Naive thymus-derived CD4-positive, alpha-beta T cell (primary cell): Measurements from ENCODE around the gene ARHGAP35. TPM values are rescaled to one million over a fixed set of nuclear protein-coding genes. Genes with fewer than 3 reads are reported as not detected.

Source experiments
- ATAC-seq: fragments of 150-1000 bp; cut with Tn5 transposase; 2 replicates; pipeline ENCODE4 v1.10.0; 2021; ENCODE audit warnings: mild to moderate bottlenecking, moderate library complexity
- CTCF ChIA-PET: fragments of 350-600 bp; sonication (Branson Sonifier 250); formaldehyde crosslinking; loops from one replicate; lab custom pipeline; 2021; ENCODE audit warnings: antibody characterized with exemption; lab: Charles Lee
- POLR2A ChIA-PET: fragments of 350-600 bp; sonication (Branson Sonifier 250); formaldehyde crosslinking; loops from one replicate; lab custom pipeline; 2021; ENCODE audit warnings: antibody characterized with exemption, inconsistent platforms; lab: Charles Lee
- DNase-seq, 9 donors: peaks; one replicate each; pipeline versions ENCODE4 v3.0.0 to v3.0.0-alpha.2; 2020 to 2022; ENCODE audit warnings: mixed read lengths in 1 of 9
- H3K27ac ChIP-seq: one replicate; pipeline ENCODE4 v1.7.0; 2013; ENCODE audit warnings: mild to moderate bottlenecking, low read depth, low read length, moderate library complexity
- H3K27me3 ChIP-seq, 2 donors: one replicate each; pipeline ENCODE4 v1.7.0; 2013; ENCODE audit warnings: low read length in 2 of 2, mild to moderate bottlenecking in 2 of 2, moderate library complexity in 2 of 2; ENCODE audit not compliant: control insufficient read depth in 2 of 2, insufficient read depth in 2 of 2
- H3K36me3 ChIP-seq, 3 experiments: 1 replicate in 2 of 3; 2 replicates in 1 of 3; pipeline ENCODE4 v1.7.0; 2013; ENCODE audit warnings: low read length in 3 of 3, mild to moderate bottlenecking in 3 of 3, moderate library complexity in 1 of 3; ENCODE audit not compliant: insufficient read depth in 3 of 3, control insufficient read depth in 2 of 3
- H3K4me1 ChIP-seq, 2 donors: one replicate each; pipeline ENCODE4 v1.7.0; 2013; ENCODE audit warnings: low read length in 2 of 2, mild to moderate bottlenecking in 2 of 2, moderate library complexity in 1 of 2; ENCODE audit not compliant: control insufficient read depth in 2 of 2, insufficient read depth in 2 of 2
- H3K4me3 ChIP-seq: 2 replicates; pipeline ENCODE4 v1.7.0; 2013; ENCODE audit warnings: mild to moderate bottlenecking, low read length
- H3K9me3 ChIP-seq, 3 experiments: 1 replicate in 2 of 3; 2 replicates in 1 of 3; pipeline ENCODE4 v1.7.0; 2013; ENCODE audit warnings: low read length in 3 of 3; ENCODE audit not compliant: control insufficient read depth in 2 of 3
- H3K27ac Mint-ChIP-seq, 9 donors: one replicate each; pipeline ENCODE4 v1.8.0; 2020 to 2022; ENCODE audit warnings: mixed read lengths in 9 of 9, mild to moderate bottlenecking in 8 of 9, moderate library complexity in 5 of 9, inconsistent platforms in 2 of 9
- H3K27me3 Mint-ChIP-seq, 5 donors: one replicate each; pipeline ENCODE4 v1.8.0; 2021 to 2022; ENCODE audit warnings: mixed read lengths in 5 of 5, mild to moderate bottlenecking in 1 of 5
- H3K36me3 Mint-ChIP-seq, 5 donors: one replicate each; pipeline ENCODE4 v1.8.0; 2020 to 2022; ENCODE audit warnings: mixed read lengths in 5 of 5, mild to moderate bottlenecking in 3 of 5, inconsistent platforms in 1 of 5
- H3K4me1 Mint-ChIP-seq, 7 donors: one replicate each; pipeline ENCODE4 v1.8.0; 2020 to 2022; ENCODE audit warnings: mixed read lengths in 7 of 7, mild to moderate bottlenecking in 3 of 7, inconsistent platforms in 1 of 7
- H3K4me3 Mint-ChIP-seq, 10 donors: one replicate each; pipeline ENCODE4 v1.8.0; 2020 to 2022; ENCODE audit warnings: mild to moderate bottlenecking in 10 of 10, mixed read lengths in 10 of 10, moderate library complexity in 6 of 10, inconsistent platforms in 2 of 10
- H3K9me3 Mint-ChIP-seq, 11 donors: one replicate each; pipeline ENCODE4 v1.8.0; 2020 to 2022; ENCODE audit warnings: mixed read lengths in 11 of 11, mild to moderate bottlenecking in 4 of 11, inconsistent platforms in 1 of 11, moderate library complexity in 1 of 11
- intact Hi-C, 2 donors: fragments of 100-400 bp; cut with micrococcal nuclease; formaldehyde crosslinking; loops; one replicate each; pipeline ENCODE4 v1.15.1; 2023
- polyA plus RNA-seq, 2 donors: library from polyadenylated mRNA; unstranded; fragments of 300-500 nt; fragmentation: Illumina TruSeq; gene quantifications; one replicate each; pipeline ENCODE4 v1.2.3, GENCODE V29; 2021
- total RNA-seq, 6 experiments: library from RNA in 5 of 6; stranded (reverse) in 5 of 6; gene quantifications; 1 replicate in 5 of 6; 2 replicates in 1 of 6; pipeline ENCODE4 v1.2.3 and lab custom pipeline; 2021 to 2026

Gene ARHGAP35
- total and polyA plus RNA-seq, 7 experiments from 2014 or later = 2.3 to 29.4 (median 23.2) TPM

- Mint-ChIP-seq H3K27me3 (no peaks in the 10 kb centered on the region), H3K4me1 (peaks cover 6 to 17% (median 8%) of the 10 kb centered on the region in 7 donors), H3K27ac (no peak overlapping the region), H3K4me3 (no peak overlapping the region), H3K36me3 (peaks cover 0 to 8% (median 0%) of the 10 kb centered on the region in 5 donors), H3K9me3 (no peaks in the 10 kb centered on the region)
- no peak overlapping the region for H3K27ac ChIP-seq
- intact Hi-C loops = no loop called here
- no peak for DNase-seq
- no peaks in the 10 kb centered on the region for H3K9me3 ChIP-seq
- no peaks in the 10 kb centered on the region for H3K27me3 ChIP-seq
- no peaks in the 10 kb centered on the region for H3K36me3 ChIP-seq
- peaks cover 0 to 9% of the 10 kb centered on the region in 2 donors for H3K4me1 ChIP-seq
- ChIA-PET POLR2A (no interaction called here), CTCF (interaction anchor here (0.6 kb wide), 2 partner anchors 518 to 667 kb away, joined by 3 read pairs; no protein-coding TSS in a partner anchor)
- ATAC-seq = no peak
- H3K4me3 ChIP-seq = no peak overlapping the region
These were observed 12.2 kb downstream of the ARHGAP35 start for GRCh38 chr19:46872967-46873366.

GRCh38 chr19:46875234-46875633, 14.4 kb downstream of the ARHGAP35 start:
- H3K36me3 ChIP-seq = no peaks in the 10 kb centered on the region
- H3K27me3 ChIP-seq = no peaks in the 10 kb centered on the region
- Mint-ChIP-seq H3K27ac (no peak overlapping the region), H3K4me1 (peaks cover 0 to 9% (median 0%) of the 10 kb centered on the region in 7 donors), H3K27me3 (no peaks in the 10 kb centered on the region), H3K9me3 (no peaks in the 10 kb centered on the region), H3K36me3 (peaks cover 0 to 12% (median 0%) of the 10 kb centered on the region in 5 donors), H3K4me3 (no peak overlapping the region)
- no peak overlapping the region for H3K4me3 ChIP-seq
- no peaks in the 10 kb centered on the region for H3K9me3 ChIP-seq
- H3K4me1 ChIP-seq = no peaks in the 10 kb centered on the region
- ChIA-PET POLR2A (no interaction called here), CTCF (no interaction called here)
- DNase-seq (no peak), ATAC-seq (no peak)
- intact Hi-C loops = no loop called here
- no peak overlapping the region for H3K27ac ChIP-seq

GRCh38 chr19:46875657-46876056, 14.9 kb downstream of the ARHGAP35 start:
- H3K4me1 ChIP-seq = no peaks in the 10 kb centered on the region
- no peak for DNase-seq
- no peaks in the 10 kb centered on the region for H3K9me3 ChIP-seq
- peaks cover 0 to 9% (median 0%) of the 10 kb centered on the region in 7 donors for H3K4me1 Mint-ChIP-seq
- H3K4me3 ChIP-seq = no peak overlapping the region
- ATAC-seq = no peak
- POLR2A ChIA-PET = no interaction called here
- peaks cover 0 to 12% (median 0%) of the 10 kb centered on the region in 5 donors for H3K36me3 Mint-ChIP-seq
- H3K27me3 Mint-ChIP-seq = no peaks in the 10 kb centered on the region
- H3K36me3 ChIP-seq = no peaks in the 10 kb centered on the region
- H3K27ac ChIP-seq = no peak overlapping the region
- no peaks in the 10 kb centered on the region for H3K9me3 Mint-ChIP-seq
- H3K4me3 Mint-ChIP-seq = no peak overlapping the region
- no peak overlapping the region for H3K27ac Mint-ChIP-seq
- no peaks in the 10 kb centered on the region for H3K27me3 ChIP-seq
- intact Hi-C loops = no loop called here
- CTCF ChIA-PET = no interaction called here

GRCh38 chr19:46878613-46879375, 18.0 kb downstream of the ARHGAP35 start:
- no peak overlapping the region for H3K4me3 ChIP-seq
- H3K27ac Mint-ChIP-seq = peak overlapping the region in 1 of 9 donors; percentile 25
- no peak for DNase-seq
- H3K4me1 Mint-ChIP-seq = peaks cover 0 to 16% (median 5%) of the 10 kb centered on the region in 7 donors
- intact Hi-C loops = no loop called here
- H3K27me3 Mint-ChIP-seq = no peaks in the 10 kb centered on the region
- POLR2A ChIA-PET = no interaction called here
- CTCF ChIA-PET = no interaction called here
- H3K36me3 ChIP-seq = no peaks in the 10 kb centered on the region
- no peak overlapping the region for H3K27ac ChIP-seq
- H3K9me3 Mint-ChIP-seq = no peaks in the 10 kb centered on the region
- peaks cover 0 to 12% (median 0%) of the 10 kb centered on the region in 5 donors for H3K36me3 Mint-ChIP-seq
- no peak for ATAC-seq
- no peaks in the 10 kb centered on the region for H3K27me3 ChIP-seq
- H3K9me3 ChIP-seq = no peaks in the 10 kb centered on the region
- no peak overlapping the region for H3K4me3 Mint-ChIP-seq
- H3K4me1 ChIP-seq = no peaks in the 10 kb centered on the region

- Histone ChIP-seq H3K4me3 (no peak overlapping the region), H3K27me3 (no peaks in the 10 kb centered on the region), H3K4me1 (no peaks in the 10 kb centered on the region), H3K36me3 (no peaks in the 10 kb centered on the region), H3K27ac (no peak overlapping the region), H3K9me3 (no peaks in the 10 kb centered on the region)
- Mint-ChIP-seq H3K4me1 (peaks cover 0 to 17% (median 8%) of the 10 kb centered on the region in 7 donors), H3K36me3 (peaks cover 0 to 9% (median 0%) of the 10 kb centered on the region in 5 donors), H3K27me3 (no peaks in the 10 kb centered on the region), H3K4me3 (no peak overlapping the region), H3K9me3 (no peaks in the 10 kb centered on the region), H3K27ac (no peak overlapping the region)
- ATAC-seq = no peak
- ChIA-PET POLR2A (no interaction called here), CTCF (interaction anchor here (0.9 kb wide), 1 partner anchor 109 kb away, joined by 3 read pairs; no protein-coding TSS in a partner anchor)
- intact Hi-C loops = no loop called here
- DNase-seq = no peak
These were observed 19.6 kb downstream of the ARHGAP35 start for GRCh38 chr19:46880431-46880830.

- ChIA-PET CTCF (no interaction called here), POLR2A (no interaction called here)
These were observed 20.3 kb downstream of the ARHGAP35 start for GRCh38 chr19:46881092-46881491.

GRCh38 chr19:46882034-46882433, 21.2 kb downstream of the ARHGAP35 start:
- H3K36me3 Mint-ChIP-seq = peaks cover 0 to 8% (median 4%) of the 10 kb centered on the region in 5 donors
- ATAC-seq (no peak), DNase-seq (no peak)
- Histone ChIP-seq H3K9me3 (no peaks in the 10 kb centered on the region), H3K27me3 (no peaks in the 10 kb centered on the region), H3K4me1 (no peaks in the 10 kb centered on the region), H3K4me3 (no peak overlapping the region), H3K36me3 (no peaks in the 10 kb centered on the region), H3K27ac (no peak overlapping the region)
- H3K27me3 Mint-ChIP-seq = no peaks in the 10 kb centered on the region
- peaks cover 0 to 2% (median 0%) of the 10 kb centered on the region in 11 donors for H3K9me3 Mint-ChIP-seq
- intact Hi-C loops = no loop called here
- no peak overlapping the region for H3K27ac Mint-ChIP-seq
- H3K4me3 Mint-ChIP-seq = no peak overlapping the region
- CTCF ChIA-PET = no interaction called here
- POLR2A ChIA-PET = no interaction called here
- H3K4me1 Mint-ChIP-seq = peaks cover 13 to 27% (median 15%) of the 10 kb centered on the region in 7 donors

More at GRCh38 chr19:46881092-46881491, 20.3 kb downstream of the ARHGAP35 start:
- Mint-ChIP-seq H3K4me3 (no peak overlapping the region), H3K27me3 (no peaks in the 10 kb centered on the region), H3K36me3 (peaks cover 0 to 4% (median 0%) of the 10 kb centered on the region in 5 donors), H3K9me3 (no peaks in the 10 kb centered on the region), H3K4me1 (peaks cover 3 to 18% (median 8%) of the 10 kb centered on the region in 7 donors), H3K27ac (no peak overlapping the region)
- Histone ChIP-seq H3K27me3 (no peaks in the 10 kb centered on the region), H3K9me3 (no peaks in the 10 kb centered on the region), H3K4me1 (no peaks in the 10 kb centered on the region), H3K27ac (no peak overlapping the region), H3K36me3 (no peaks in the 10 kb centered on the region), H3K4me3 (no peak overlapping the region)
- intact Hi-C loops = no loop called here
- DNase-seq (no peak), ATAC-seq (no peak)
